Esophagus muscularis mucosa (tissue), 4 donors: ENCODE results near the gene PTPRB. TPM values are rescaled to one million over a fixed set of nuclear protein-coding genes. Genes with fewer than 3 reads are reported as not detected.
A peak's percentile ranks its signal among the peaks of the same experiment; 100 is the strongest.

Source experiments
- DNase-seq: peaks from one replicate; pipeline ENCODE4 v3.0.0-alpha.2; 2017; ENCODE audit errors: extremely low spot score
- H3K27ac ChIP-seq, 4 donors: fragments of 200-600 bp; sonication (generic); replicated peaks in 1 of 4; 1 replicate in 3 of 4; 2 replicates in 1 of 4; pipeline ENCODE4 v1.5.1; 2016 to 2019; ENCODE audit warnings: mild to moderate bottlenecking in 1 of 4
- H3K27me3 ChIP-seq, 4 donors: fragments of 200-600 bp; sonication (generic); one replicate each; pipeline versions ENCODE4 v1.5.1 to v1.6.0; 2016 to 2019
- H3K36me3 ChIP-seq, 4 donors: fragments of 200-600 bp; sonication (generic); one replicate each; pipeline ENCODE4 v1.5.1; 2016 to 2019
- H3K4me1 ChIP-seq, 4 donors: fragments of 200-600 bp; sonication (generic); one replicate each; pipeline ENCODE4 v1.5.1; 2016 to 2019
- H3K4me3 ChIP-seq, 4 donors: fragments of 200-600 bp; sonication (generic); 1 replicate in 2 of 4; 2 replicates in 2 of 4; pipeline ENCODE4 v1.5.1; 2016 to 2019; ENCODE audit warnings: mild to moderate bottlenecking in 4 of 4, moderate library complexity in 1 of 4
- H3K9me3 ChIP-seq, 4 donors: fragments of 200-600 bp; sonication (generic); 1 replicate in 3 of 4; 2 replicates in 1 of 4; pipeline ENCODE4 v1.5.1; 2016 to 2019
- EP300 ChIP-seq: sonication (generic); formaldehyde crosslinking; IDR thresholded peaks from one replicate; pipeline ENCODE4 v1.6.1; 2017; ENCODE audit warnings: antibody characterized with exemption
- POLR2A ChIP-seq: fragments of 450-650 bp; IDR thresholded peaks from one replicate; pipeline ENCODE4 v1.6.1; 2017; ENCODE audit warnings: antibody characterized with exemption, moderate library complexity, mild to moderate bottlenecking, low read depth
- POLR2AphosphoS5 ChIP-seq, 2 donors: sonication (generic); formaldehyde crosslinking; IDR thresholded peaks; one replicate each; pipeline ENCODE4 v1.6.1; 2017; ENCODE audit warnings: antibody characterized with exemption in 2 of 2
- WGBS: methylation state at CpG from one replicate; pipeline ENCODE4 v1.1.5; 2018; 5-methylcytosine and 5-hydroxymethylcytosine counted together
- intact Hi-C: fragments of 100-400 bp; cut with DNase I; formaldehyde crosslinking; loops from one replicate; pipeline ENCODE4 v1.15.1; 2023
- total RNA-seq, 4 donors: library from RNA; depleted of rRNA; stranded (reverse); fragments of >200 nt; gene quantifications; one replicate each; pipeline versions ENCODE4 v1.1.0 to v1.2.1, GENCODE V29; 2016
- TF ChIP-seq, protein P1 (sequence below), 3 experiments: fragments of 200-600 bp in 2 of 3; fragments of 450-650 bp in 1 of 3; sonication (generic) in 2 of 3; IDR thresholded peaks; one replicate each; pipeline ENCODE4 v1.5.1; 2017 to 2019; ENCODE audit warnings: antibody characterized with exemption in 3 of 3, mild to moderate bottlenecking in 2 of 3, moderate library complexity in 1 of 3

PTPRB gene
- total RNA-seq, 4 donors from 2014 or later, result 22.0 to 41.9 (median 30.4) TPM

DNA sequence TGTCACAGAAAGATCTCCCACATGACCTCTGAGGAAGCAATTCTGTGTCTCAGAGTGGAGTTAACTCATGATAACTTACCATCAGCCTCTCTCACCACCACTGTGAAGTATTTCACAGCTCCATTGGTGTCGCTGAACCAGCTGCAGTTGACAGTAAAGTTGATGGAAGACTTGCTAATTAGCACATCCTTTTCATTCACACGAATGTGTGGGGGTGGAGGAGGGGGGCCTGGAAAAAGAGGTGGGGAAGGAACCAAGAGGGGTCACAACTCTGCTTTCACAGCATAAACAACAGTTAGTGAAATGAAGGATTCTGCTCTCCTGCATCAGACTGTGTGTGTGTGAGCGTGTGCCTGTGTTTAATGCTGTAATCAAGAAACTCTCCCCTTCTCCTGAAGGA, 82.1 kb downstream of the PTPRB start:
- Histone ChIP-seq H3K4me1 (peaks cover 0 to 9% (median 5%) of the 10 kb centered on the region in 4 donors), H3K27ac (no peak overlapping the region), H3K4me3 (no peak overlapping the region), H3K36me3 (peaks cover 0 to 64% (median 2%) of the 10 kb centered on the region in 4 donors), H3K9me3 (no peaks in the 10 kb centered on the region), H3K27me3 (peaks cover 0 to 8% (median 0%) of the 10 kb centered on the region in 4 donors)
- TF ChIP-seq POLR2A, result no peak
- TF ChIP-seq, protein P1, sequence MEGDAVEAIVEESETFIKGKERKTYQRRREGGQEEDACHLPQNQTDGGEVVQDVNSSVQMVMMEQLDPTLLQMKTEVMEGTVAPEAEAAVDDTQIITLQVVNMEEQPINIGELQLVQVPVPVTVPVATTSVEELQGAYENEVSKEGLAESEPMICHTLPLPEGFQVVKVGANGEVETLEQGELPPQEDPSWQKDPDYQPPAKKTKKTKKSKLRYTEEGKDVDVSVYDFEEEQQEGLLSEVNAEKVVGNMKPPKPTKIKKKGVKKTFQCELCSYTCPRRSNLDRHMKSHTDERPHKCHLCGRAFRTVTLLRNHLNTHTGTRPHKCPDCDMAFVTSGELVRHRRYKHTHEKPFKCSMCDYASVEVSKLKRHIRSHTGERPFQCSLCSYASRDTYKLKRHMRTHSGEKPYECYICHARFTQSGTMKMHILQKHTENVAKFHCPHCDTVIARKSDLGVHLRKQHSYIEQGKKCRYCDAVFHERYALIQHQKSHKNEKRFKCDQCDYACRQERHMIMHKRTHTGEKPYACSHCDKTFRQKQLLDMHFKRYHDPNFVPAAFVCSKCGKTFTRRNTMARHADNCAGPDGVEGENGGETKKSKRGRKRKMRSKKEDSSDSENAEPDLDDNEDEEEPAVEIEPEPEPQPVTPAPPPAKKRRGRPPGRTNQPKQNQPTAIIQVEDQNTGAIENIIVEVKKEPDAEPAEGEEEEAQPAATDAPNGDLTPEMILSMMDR (IDR thresholded peaks at IDR 0.05), result no peak
- TF ChIP-seq EP300, result no peak
- TF ChIP-seq POLR2AphosphoS5 (IDR thresholded peaks at IDR 0.05), result no peak
- WGBS, result 57% methylated on average over 3 of the region's 3 CpGs
- no peak for DNase-seq
- intact Hi-C loops, result no loop called here

DNA sequence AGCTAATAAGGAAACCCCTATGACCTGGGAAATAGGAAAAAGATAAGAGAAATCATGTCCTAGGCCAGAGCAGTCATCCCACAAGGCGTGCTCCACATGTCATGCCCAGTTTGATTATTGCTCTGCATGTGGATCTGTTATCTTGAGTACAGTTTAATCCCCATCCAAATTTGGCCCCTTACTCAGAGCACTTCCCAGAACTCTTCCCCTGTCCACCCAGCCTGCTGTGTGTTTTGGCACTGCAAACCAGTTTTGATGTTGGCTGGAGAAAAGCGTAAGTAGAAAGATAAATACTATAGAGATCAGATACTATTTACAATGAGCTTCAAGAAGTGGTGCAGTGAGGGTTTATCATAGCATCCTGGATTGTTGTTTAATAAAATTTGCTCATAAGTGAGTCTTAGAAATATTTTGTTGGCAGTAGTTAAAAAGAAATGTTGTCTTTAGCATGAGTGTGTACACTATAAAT, 83.8 kb downstream of the PTPRB start:
- Histone ChIP-seq H3K36me3 (peaks cover 0 to 62% (median 2%) of the 10 kb centered on the region in 4 donors), H3K27me3 (peaks cover 0 to 14% (median 0%) of the 10 kb centered on the region in 4 donors), H3K4me1 (peaks cover 0 to 9% (median 5%) of the 10 kb centered on the region in 4 donors), H3K27ac (no peak overlapping the region), H3K9me3 (no peaks in the 10 kb centered on the region), H3K4me3 (no peak overlapping the region)
- TF ChIP-seq POLR2A, result no peak
- TF ChIP-seq EP300, result no peak
- intact Hi-C loops, result no loop called here
- DNase-seq, result no peak
- 55% methylated on average over 2 of the region's 2 CpGs for WGBS

DNA sequence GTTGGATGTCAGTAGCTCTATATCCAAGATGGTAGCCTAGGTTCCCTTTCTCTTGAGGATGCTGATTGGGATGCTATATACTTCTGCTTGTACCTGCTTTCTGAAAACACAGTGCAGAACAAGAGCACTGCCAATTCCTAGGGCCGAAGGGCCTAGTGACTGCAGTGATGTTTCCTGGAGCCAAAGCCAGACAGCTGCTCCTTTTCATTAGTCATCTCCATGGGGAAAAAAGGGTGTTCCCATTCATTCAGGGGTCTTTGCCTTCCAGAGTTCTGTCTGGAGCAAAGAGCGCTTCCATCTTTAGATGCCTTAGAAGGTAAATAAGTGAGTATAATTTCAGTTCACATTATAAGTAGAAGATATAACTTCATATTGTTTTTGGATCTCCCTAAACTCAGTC, 85.5 kb downstream of the PTPRB start:
- Histone ChIP-seq H3K4me1 (peaks cover 0 to 9% (median 5%) of the 10 kb centered on the region in 4 donors), H3K4me3 (no peak overlapping the region), H3K9me3 (no peaks in the 10 kb centered on the region), H3K27ac (no peak overlapping the region), H3K36me3 (peaks cover 0 to 45% (median 2%) of the 10 kb centered on the region in 4 donors), H3K27me3 (peaks cover 0 to 12% (median 0%) of the 10 kb centered on the region in 4 donors)
- 84% methylated on average over 2 of the region's 2 CpGs for WGBS
- intact Hi-C loops, result no loop called here
- TF ChIP-seq POLR2AphosphoS5 (IDR thresholded peaks at IDR 0.05), result no peak
- TF ChIP-seq POLR2A, result no peak
- TF ChIP-seq, protein P1 (IDR thresholded peaks at IDR 0.05), result no peak
- no peak for TF ChIP-seq EP300
- DNase-seq, result no peak

DNA sequence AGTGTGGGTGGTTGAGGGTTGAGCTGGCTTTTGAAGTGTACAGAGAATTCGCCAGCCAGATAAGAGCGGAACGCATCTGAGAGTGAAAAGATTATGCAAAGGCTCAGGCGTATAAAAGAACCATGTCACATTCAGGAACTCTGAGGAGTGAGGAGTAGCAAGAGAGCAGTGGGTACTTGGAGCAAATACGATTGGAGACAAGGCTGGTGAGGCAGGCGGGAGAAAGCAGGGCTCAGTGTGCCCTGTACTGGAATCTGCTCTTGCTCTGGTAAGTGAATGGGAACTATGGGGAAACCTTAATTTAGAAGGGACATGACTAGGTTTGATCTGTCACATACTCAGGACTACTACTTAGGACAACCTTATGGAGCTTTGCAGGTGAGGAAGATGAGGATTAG, 87.0 kb downstream of the PTPRB start:
- H3K36me3 ChIP-seq, result peaks cover 0 to 43% (median 2%) of the 10 kb centered on the region in 4 donors
- H3K27me3 ChIP-seq, result peaks cover 0 to 10% (median 0%) of the 10 kb centered on the region in 4 donors
- H3K4me1 ChIP-seq, result peaks cover 0 to 9% (median 5%) of the 10 kb centered on the region in 4 donors
- no peak overlapping the region for H3K4me3 ChIP-seq
- H3K9me3 ChIP-seq, result no peaks in the 10 kb centered on the region
- TF ChIP-seq POLR2AphosphoS5 (IDR thresholded peaks at IDR 0.05) (no peak), EP300 (no peak), POLR2A (no peak)
- TF ChIP-seq, protein P1 (IDR thresholded peaks at IDR 0.05), result no peak
- intact Hi-C loops, result no loop called here
- no peak for DNase-seq
- H3K27ac ChIP-seq, result peak overlapping the region in 1 of 4 donors; percentile 33
- WGBS, result 87% methylated on average over 5 of the region's 6 CpGs

DNA sequence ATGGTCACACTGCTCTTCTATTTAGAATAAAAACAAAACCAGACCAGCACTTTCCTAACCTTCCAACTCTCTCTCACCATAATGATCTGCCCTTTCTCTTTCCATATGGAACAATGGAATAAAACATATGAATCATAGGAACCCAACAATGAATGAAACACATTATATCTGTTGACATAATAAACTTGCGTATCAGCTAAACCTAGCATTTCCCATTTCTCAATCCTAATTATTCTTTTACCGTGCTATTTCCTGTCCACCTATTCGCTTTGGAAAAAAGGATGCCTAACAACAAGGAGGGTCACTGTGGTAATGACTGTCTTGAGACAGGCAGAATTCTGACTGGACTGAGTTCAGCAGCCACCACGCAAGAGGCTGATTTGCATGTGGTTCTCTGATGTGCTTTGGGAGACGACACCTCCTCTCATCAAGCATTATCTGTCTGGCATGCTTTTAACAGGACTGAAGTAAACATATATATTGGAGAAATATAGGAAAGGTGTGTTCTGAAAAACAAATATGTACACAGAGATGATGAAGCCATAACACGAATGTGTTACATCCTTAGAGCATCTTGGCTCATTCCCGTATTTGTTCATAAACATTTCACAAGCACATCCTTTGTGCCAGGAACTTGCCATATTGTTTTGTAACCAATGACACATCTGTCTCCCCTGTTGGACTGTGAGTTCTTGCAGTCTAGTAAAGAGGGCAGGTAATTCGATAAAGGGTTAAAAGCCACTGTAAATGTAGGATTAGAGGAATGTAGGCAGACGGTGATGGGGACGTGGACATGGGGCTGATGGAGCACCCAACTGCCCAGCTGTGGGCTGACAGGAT, 87.7 kb downstream of the PTPRB start:
- peaks cover 0 to 9% (median 5%) of the 10 kb centered on the region in 4 donors for H3K4me1 ChIP-seq
- no peak for TF ChIP-seq POLR2AphosphoS5 (IDR thresholded peaks at IDR 0.05)
- H3K27ac ChIP-seq, result peak overlapping the region in 1 of 4 donors; percentile 33
- peaks cover 0 to 10% (median 0%) of the 10 kb centered on the region in 4 donors for H3K27me3 ChIP-seq
- H3K4me3 ChIP-seq, result no peak overlapping the region
- H3K9me3 ChIP-seq, result no peaks in the 10 kb centered on the region
- 80% methylated on average over 10 of the region's 10 CpGs for WGBS
- no peak for DNase-seq
- H3K36me3 ChIP-seq, result peaks cover 0 to 45% (median 2%) of the 10 kb centered on the region in 4 donors
- intact Hi-C loops, result no loop called here
